Suppressor macrophage treated with lipopolysaccharide for 4 hours (primary cell): Measurements from ENCODE around the gene ERG28.

Experiments used
- DNase-seq: peaks from one replicate; pipeline ENCODE4 v3.0.0-alpha.2; 2020

Gene ERG28

GRCh38 chr14:75657331-75657730, 3.3 kb downstream of the ERG28 start:
- no peak for DNase-seq

DNA sequence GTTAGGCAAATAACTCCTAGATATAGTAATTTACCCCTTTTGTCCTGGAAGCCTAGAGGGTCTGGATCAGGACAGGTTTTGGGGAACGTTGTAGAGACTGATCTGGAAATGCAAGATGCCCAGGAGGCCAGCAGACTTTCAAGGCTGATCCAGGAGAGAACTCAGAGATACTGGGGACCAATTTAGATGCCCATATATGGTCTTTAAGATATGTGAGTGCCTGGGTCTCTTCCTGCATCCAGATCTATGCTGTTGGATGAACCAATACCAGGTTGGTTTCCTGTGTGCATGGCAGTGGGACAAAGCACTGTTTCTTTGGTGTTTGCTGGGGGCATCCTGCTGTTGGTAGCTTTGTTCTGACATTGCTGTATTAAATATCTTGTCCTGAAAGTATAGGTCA, 5.4 kb downstream of the ERG28 start:
- DNase-seq, result no peak

DNA sequence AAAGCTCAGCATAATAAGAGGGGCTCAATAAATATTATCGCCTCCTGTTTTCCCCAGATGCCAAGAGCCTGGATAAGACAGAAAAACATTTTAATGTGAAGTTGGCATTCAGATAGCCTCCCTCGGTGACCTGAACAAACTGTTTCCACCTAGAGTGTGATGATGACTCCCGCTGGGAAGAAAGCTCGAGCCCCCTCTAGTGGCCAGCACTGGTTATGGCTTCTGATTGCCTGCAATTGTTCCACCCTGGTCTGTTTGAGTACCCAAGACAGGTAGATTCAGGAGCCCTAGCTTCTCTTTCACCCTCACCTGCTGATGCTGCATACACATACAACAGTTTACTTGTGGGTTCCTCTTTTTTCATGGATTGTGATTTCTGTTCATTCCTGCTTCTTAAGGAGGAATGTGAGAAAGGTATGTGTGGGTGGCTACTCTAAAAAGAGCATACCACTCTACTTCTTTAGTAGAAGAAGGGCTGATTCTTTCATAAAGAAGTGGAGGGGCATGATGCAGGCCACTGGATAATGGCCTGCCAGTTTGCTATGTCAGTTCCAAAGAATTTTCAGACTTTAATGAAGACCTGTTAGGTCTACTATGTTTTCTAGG, 6.4 kb downstream of the ERG28 start:
- peak; percentile 82 for DNase-seq

DNA sequence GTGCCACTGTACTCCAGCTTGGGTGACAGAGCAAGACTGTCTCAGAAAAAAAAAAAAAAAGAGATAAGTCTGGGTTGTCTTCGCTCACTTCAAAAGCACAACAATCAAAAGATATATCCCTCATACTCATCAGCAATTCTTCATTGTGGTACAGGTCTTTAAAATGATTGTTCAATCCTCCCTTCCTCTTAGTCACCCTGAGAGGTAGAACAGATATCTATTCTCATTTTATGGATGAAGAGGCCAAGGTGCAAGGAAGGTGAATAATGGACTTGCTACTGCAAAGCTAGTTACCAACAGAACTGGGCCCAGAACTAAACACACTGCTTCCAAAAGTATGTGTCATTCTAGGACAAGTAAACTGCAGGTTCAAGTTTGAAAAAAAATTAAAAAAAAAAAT, 7.1 kb downstream of the ERG28 start:
- no peak for DNase-seq

- DNase-seq, result no peak
Measured at GRCh38 chr14:75650253-75651058, 10.2 kb downstream of the ERG28 start.

DNA sequence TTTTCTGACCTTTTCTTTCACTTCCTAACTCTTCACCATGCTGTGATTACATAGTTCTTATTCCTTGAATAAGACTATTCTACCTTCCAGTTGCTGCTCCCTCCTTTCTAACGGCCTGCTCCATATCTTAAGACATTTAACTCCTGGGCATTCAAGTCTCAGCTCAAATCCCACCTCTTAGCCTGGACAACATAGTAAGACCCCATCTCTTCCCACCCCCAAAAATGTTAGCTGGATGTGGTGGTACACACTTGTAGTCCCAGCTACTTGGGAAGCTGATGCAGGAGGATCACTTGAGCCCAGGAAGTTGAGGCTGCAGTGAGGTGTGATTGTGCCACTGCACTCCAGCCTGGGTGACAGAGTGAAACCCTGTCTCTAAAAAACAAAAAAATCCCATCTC, 10.9 kb downstream of the ERG28 start:
- DNase-seq, result no peak

GRCh38 chr14:75649337-75649736, 11.3 kb downstream of the ERG28 start:
- DNase-seq, result no peak

GRCh38 chr14:75648066-75648838, 12.4 kb downstream of the ERG28 start:
- no peak for DNase-seq

GRCh38 chr14:75647640-75648039, 13.0 kb downstream of the ERG28 start:
- no peak for DNase-seq

DNA sequence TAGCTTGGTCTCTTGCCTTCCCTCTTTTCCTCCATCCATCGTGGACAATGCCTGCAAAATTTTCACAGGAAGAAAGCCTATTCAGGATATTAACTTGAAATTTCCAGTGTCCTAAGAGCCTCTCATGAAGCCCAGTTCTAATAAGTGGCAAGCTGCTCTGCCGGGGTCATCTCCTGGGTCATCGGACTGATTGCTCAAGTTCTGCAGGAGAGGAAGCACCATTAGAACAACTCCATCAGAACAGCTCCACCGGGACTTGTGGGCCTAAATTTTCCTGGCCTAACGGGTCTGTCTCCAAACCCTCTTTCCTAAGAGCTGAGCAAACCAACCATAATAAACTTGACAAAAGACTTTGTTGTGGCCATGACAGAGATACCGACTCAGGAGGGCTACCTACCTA, 13.9 kb downstream of the ERG28 start:
- DNase-seq, result no peak

GRCh38 chr14:75645056-75645455, 15.6 kb downstream of the ERG28 start:
- DNase-seq, result no peak

DNA sequence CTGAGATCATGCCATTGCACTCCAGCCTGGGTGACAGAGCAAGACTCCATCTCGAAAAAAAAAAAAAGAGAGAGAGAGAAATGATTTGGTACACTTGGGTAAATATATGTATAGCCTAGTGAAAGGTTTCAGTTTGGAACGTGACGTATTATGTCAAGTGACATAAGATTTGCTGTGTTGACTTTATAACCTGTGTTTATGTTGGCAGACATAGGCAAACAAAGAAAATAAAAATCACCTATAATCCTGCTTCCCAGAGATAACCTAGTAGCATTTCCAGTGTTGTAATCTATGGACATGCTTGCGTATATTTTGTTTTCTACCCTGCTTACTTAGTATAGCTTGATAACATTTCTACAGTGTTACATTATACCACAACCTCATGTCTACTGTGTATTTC, 16.7 kb downstream of the ERG28 start:
- no peak for DNase-seq

DNA sequence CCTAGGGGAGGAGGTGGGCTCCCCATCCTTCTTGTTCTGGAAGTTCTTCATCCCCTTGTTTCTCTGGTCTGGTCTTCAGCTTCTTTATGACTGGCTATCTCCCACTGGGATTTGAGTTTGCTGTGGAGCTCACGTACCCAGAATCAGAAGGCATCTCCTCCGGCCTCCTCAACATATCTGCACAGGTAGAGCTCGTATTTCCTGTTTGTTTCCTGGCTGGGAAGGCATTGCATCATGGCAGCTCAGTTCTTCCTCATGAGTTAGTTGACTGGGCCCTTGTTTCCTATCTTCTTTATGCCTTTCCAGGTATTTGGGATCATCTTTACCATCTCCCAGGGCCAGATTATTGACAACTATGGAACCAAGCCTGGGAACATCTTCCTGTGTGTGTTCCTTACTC, 19.8 kb downstream of the ERG28 start:
- DNase-seq, result no peak

GRCh38 chr14:75636100-75636692, 24.5 kb downstream of the ERG28 start:
- DNase-seq, result no peak

DNA sequence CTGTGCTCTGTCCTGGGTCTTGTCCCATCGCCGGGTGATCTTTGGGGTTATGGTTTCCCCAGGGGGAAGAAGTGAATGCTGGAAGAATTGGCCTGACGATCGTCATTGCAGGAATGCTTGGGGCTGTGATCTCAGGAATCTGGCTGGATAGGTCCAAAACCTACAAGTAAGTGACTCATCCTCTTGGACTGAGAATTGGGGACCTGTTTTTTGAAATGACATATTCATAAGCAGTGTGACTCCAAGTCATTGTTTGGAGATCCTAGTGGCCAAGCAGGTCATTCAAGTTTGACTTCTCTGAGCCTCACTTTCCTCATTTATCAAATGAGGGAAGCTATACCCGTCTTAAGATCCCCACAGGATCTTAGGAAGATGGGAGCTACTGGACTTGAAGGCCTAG, 25.8 kb downstream of the ERG28 start:
- DNase-seq, result no peak

DNA sequence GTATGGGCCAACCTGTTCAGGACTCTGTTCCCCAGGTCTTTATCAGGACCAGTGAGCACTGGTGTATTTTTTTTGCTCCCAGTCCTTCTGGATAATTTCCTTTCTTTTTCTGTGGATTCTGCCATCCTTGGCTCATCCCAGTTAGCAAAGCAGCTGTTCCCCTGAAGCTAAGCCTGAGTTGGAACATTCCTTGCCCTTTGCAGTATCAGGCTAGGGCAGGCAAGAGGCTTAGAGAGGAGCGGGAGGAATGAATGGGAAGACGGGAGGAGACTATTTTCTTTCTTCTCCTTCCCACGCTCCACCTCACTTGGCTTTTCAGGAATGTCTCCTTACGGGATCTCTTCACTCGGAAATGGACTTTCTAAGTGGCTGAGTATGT, 29.2 kb downstream of the ERG28 start:
- DNase-seq, result no peak

- no peak for DNase-seq
Measured at GRCh38 chr14:75630695-75631452, 29.8 kb downstream of the ERG28 start.

DNA sequence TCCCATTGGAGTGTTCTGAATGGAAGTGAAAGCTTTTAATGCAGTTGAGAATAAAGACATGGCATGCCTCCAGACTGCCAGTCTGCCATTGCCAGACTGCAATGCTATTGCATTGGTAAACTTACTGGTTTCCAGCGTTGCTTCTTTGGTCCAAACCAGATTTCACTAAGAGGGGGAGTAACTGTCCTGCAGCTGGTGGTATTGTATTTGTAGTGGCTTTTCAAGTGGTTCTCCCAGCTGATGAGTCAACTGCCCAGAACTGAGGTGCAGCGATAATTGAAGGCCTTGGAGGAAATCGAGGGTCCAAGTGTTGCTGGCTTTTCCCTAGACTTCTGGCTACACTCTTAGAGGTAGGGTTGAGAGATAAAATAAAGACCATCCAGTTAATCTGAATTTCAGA, 31.9 kb downstream of the ERG28 start:
- no peak for DNase-seq

DNA sequence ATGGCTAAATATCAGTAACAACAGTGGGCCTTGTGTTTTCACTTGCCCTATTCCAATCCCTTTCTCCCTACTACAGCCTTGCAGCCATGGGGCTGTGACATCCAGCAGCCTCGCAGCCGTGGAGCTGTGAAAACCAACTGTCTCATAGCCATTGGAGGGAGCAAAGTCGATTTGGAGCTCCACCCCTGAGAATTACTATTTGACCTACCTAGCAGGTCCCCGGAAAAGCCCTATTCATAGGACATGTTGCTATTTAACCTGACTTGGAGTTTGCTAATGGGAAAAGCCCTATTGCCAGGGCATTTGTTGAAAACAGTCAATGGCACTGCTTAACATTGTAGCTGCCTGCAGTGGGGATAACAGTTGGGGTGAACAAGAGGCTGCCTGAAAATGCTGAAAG, 33.3 kb downstream of the ERG28 start:
- no peak for DNase-seq

DNA sequence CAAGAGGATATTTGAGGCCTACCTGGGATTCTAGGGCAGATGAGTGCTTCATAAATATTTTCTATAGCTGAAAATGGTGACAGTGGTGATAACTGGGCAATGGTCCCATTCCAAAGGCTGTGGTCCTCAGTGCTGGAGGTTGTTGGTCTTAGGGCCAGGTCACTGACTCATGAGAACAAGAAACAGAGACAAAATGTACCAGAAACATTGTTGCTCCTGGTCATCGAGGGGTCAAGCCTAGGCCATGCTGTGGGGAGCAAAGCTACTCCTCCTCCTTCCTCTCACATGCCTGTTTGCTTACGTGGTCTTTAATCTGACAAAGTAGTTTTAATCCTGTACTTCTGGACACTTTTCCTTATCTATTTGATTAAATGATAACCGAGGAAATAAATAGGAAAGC, 33.8 kb downstream of the ERG28 start:
- no peak for DNase-seq

GRCh38 chr14:75626396-75626795, 34.3 kb downstream of the ERG28 start:
- peak; percentile 50 for DNase-seq

DNA sequence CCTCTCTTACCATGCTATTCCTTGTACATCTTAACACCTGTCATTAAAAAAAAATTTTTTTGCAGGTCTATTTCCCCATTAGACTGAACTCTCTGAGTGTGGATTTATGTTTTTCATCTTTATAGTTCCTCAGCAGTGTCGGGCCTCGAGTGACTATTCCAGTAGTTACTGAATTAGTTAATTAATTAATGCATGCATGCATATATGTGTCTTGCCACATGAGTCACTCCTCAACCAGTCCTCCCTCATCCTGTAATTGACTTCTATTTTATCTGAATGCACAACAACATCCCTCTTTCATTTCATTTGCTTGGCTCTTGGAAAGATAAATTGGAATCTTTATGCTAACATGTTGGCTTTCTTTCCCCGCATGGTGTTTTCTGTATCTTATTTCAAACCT, 35.6 kb downstream of the ERG28 start:
- no peak for DNase-seq

GRCh38 chr14:75619548-75619947, 41.1 kb downstream of the ERG28 start:
- DNase-seq, result peak; percentile 23
